Upper lobe of right lung (tissue), 1 donor: Measurements from ENCODE around the gene ZNF23. TPM values are rescaled to one million over a fixed set of nuclear protein-coding genes. Genes with fewer than 3 reads are reported as not detected.

Experiments used
- ATAC-seq: fragments of 200-7000 bp; cut with Tn5 transposase; one replicate; pipeline ENCODE4 v1.9.1; 2020; ENCODE audit warnings: mild to moderate bottlenecking, moderate library complexity
- DNase-seq: peaks from one replicate; pipeline ENCODE4 v3.0.0-alpha.2; 2020
- H3K27ac ChIP-seq: fragments of 200-600 bp; one replicate; pipeline ENCODE4 v1.8.0; 2022
- H3K27me3 ChIP-seq: fragments of 200-600 bp; one replicate; pipeline ENCODE4 v1.8.0; 2022; ENCODE audit warnings: mild to moderate bottlenecking
- H3K36me3 ChIP-seq: fragments of 200-600 bp; one replicate; pipeline ENCODE4 v1.8.0; 2022
- H3K4me1 ChIP-seq: fragments of 200-600 bp; one replicate; pipeline ENCODE4 v1.8.0; 2022
- H3K4me3 ChIP-seq: fragments of 200-600 bp; one replicate; pipeline ENCODE4 v1.8.0; 2022; ENCODE audit warnings: mild to moderate bottlenecking
- H3K9me3 ChIP-seq: fragments of 200-600 bp; one replicate; pipeline ENCODE4 v1.8.0; 2022
- CTCF ChIP-seq: fragments of 200-600 bp; IDR thresholded peaks from one replicate; pipeline ENCODE4 v1.8.0; 2022; ENCODE audit warnings: antibody characterized with exemption
- intact Hi-C: fragments of 100-400 bp; cut with DNase I; formaldehyde crosslinking; loops from one replicate; pipeline ENCODE4 v1.11.0; 2022
- total RNA-seq: library from RNA; stranded (reverse); fragmentation: NEBNext Ultra II Directional; extraction: Animal tissue kit (Norgen Biotek cat#: 25700); gene quantifications from one replicate; pipeline ENCODE4 v1.2.1, GENCODE V29; 2021
- donor health status: DM: no; HTN: yes; CAD: no; lungs with severe emphysema.

Gene ZNF23
- total RNA-seq, 1 donor from 2014 or later = 7.3 TPM

GRCh38 chr16:71449020-71449419 is 13.0 kb downstream of the ZNF23 start:
- no peak for TF ChIP-seq CTCF
- no peak overlapping the region for H3K27ac ChIP-seq
- H3K4me3 ChIP-seq = no peak overlapping the region
- peaks cover 65% of the 10 kb centered on the region for H3K9me3 ChIP-seq
- peaks cover 45% of the 10 kb centered on the region for H3K36me3 ChIP-seq
- H3K27me3 ChIP-seq = no peaks in the 10 kb centered on the region
- intact Hi-C loops = no loop called here
- ATAC-seq (no peak), DNase-seq (no peak)
- no peaks in the 10 kb centered on the region for H3K4me1 ChIP-seq

GRCh38 chr16:71448274-71448866 is 13.7 kb downstream of the ZNF23 start:
- Histone ChIP-seq H3K27me3 (no peaks in the 10 kb centered on the region), H3K27ac (no peak overlapping the region), H3K36me3 (peaks cover 38% of the 10 kb centered on the region), H3K9me3 (peaks cover 66% of the 10 kb centered on the region), H3K4me1 (no peaks in the 10 kb centered on the region), H3K4me3 (no peak overlapping the region)
- DNase-seq (no peak), ATAC-seq (no peak)
- intact Hi-C loops = no loop called here
- no peak for TF ChIP-seq CTCF

- Histone ChIP-seq H3K36me3 (no peaks in the 10 kb centered on the region), H3K9me3 (peaks cover 37% of the 10 kb centered on the region), H3K4me1 (no peaks in the 10 kb centered on the region), H3K27me3 (no peaks in the 10 kb centered on the region), H3K27ac (no peak overlapping the region), H3K4me3 (no peak overlapping the region)
- DNase-seq = no peak
- no peak for TF ChIP-seq CTCF
- ATAC-seq = peak; percentile 11
- intact Hi-C loops = no loop called here
Observed at GRCh38 chr16:71443714-71444113, 18.3 kb downstream of the ZNF23 start.

GRCh38 chr16:71442051-71442440 is 20.0 kb downstream of the ZNF23 start, which contains the start of gene TLE7:
TSS of gene TLE7 (minus strand) at chr16:71442054. CDS start at chr16:71433324, 8,730 bp downstream.
- TF ChIP-seq CTCF = no peak
- Histone ChIP-seq H3K4me3 (no peak within 1 kb of the TSS), H3K36me3 (no peaks in the 10 kb centered on the region), H3K9me3 (peaks cover 21% of the 10 kb centered on the region), H3K27ac (no peak within 1 kb of the TSS), H3K27me3 (no peaks in the 10 kb centered on the region), H3K4me1 (no peaks in the 10 kb centered on the region)
- intact Hi-C loops = no loop called here
- no peak for ATAC-seq
- no peak for DNase-seq

GRCh38 chr16:71441348-71442050 is 20.5 kb downstream of the ZNF23 start:
- H3K27ac ChIP-seq = no peak overlapping the region
- intact Hi-C loops = no loop called here
- H3K36me3 ChIP-seq = no peaks in the 10 kb centered on the region
- H3K27me3 ChIP-seq = no peaks in the 10 kb centered on the region
- DNase-seq = no peak
- H3K9me3 ChIP-seq = peaks cover 17% of the 10 kb centered on the region
- peak; percentile 54 for ATAC-seq
- TF ChIP-seq CTCF = peak; percentile 38
- H3K4me3 ChIP-seq = no peak overlapping the region
- no peaks in the 10 kb centered on the region for H3K4me1 ChIP-seq
